ENCODE results near the gene LAPTM4A.
"Not testable (repeated sequence)": the region's sequence is repeated elsewhere in the genome, so short reads cannot be mapped to it uniquely, and the experiment has no call there.

The LAPTM4A gene

DNA sequence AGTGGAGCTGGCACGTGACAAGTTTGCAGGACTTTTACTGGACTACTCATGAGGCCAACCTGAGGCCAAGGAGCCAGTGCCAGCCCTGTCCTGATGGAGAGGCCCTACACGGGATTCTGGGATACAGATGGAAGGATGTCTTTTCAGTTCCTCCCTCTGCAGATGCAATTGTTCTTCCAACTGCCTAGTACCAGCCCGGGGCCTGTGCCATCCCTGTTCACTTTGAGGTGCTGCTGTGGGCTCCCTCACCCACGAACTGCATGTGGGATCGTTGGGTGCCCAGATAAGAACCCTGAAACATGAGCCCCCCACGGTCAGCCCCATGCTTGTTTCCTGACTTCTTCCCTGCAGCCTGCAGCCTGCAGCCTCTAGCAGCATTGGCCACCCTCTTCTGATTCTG, 25.3 kb upstream of the LAPTM4A start:
- no peak for DNase-seq (ENCODE audit: low spot score)

GRCh38 chr2:20074901-20075300, 23.5 kb upstream of the LAPTM4A start:
- DNase-seq (ENCODE audit: low spot score), result no peak

GRCh38 chr2:20074046-20074648, 22.7 kb upstream of the LAPTM4A start:
- not testable (repeated sequence) for DNase-seq (ENCODE audit: low spot score)

GRCh38 chr2:20073460-20073859, 22.0 kb upstream of the LAPTM4A start:
- DNase-seq (ENCODE audit: low spot score), result no peak

GRCh38 chr2:20072436-20073158, 21.2 kb upstream of the LAPTM4A start:
- DNase-seq (ENCODE audit: low spot score), result no peak

DNA sequence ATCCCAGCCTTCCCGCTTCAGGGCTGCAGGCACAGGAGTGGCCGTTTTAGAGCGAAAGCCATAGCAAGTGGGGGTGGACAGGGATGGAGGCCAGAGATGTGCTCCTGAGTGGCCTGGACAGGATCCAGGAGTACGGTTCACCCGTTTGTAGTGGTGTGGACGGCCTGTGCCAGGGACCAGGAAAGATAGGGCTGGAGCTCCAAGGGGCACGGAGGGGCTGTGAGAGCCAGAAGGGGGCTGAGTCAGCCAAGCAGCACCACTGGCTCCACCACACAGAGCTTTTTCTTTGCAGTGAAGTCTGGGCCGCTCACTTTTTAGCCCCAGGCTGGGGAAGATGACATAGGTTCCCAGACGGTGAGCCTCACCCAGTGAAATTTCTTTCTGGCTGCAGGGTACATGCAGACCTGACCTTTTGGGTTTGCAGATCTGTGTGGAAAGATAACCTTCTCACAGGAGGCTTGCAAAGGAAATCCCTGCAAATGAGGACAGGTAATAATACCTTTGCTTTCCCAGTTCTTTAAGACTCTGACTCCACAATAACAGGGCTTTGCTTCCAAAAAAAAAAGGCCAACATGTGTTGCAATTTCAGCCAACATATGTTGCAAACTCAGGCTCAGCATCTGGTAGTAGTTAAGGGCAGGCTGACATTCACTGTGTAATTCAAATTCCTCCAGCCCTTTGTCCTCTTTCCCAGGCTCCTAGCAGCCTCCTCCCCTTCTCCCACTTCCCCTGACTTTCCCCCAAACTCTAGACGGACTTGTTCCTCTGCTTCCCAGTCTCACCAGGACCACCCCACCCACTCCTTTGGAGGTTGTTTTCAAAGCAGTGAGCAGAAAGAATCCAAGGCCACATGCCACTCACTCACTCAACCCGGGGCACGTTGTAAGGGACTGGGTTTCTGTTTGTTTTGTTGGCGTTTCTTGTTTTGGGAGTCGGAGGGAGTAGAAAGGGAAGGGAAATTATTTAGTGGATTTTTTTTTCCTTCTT, 20.3 kb upstream of the LAPTM4A start:
- DNase-seq (ENCODE audit: low spot score), result no peak

- DNase-seq (ENCODE audit: low spot score), result no peak
Observed at GRCh38 chr2:20069756-20070155, 18.3 kb upstream of the LAPTM4A start.

DNA sequence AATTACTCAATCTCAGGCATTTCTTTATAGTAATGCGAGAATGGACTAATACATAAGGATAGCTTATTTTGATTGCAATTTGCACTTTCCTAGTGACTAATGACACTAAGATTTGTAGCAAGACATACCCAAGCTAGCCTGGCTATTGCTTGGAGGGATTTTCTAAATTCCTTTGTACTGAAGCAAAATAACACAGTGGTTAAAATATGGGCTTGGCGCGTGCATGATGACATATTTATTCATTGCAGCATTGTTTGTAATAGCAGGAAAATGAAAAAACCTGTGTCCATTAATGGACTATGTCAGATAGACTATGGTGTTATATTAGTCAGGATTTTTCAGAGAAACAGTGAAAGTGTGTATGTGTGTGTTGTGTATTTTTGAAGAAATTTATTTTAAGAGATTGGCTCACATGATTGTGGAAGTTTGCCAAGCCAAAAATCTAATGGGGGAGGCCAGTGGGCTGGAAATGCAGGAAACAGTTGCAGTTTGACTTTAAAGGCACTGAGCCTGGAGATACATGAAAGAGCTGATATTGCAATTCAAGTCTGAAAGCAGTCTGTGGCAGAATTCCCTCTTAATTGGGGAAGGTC, 16.7 kb upstream of the LAPTM4A start:
- DNase-seq (ENCODE audit: low spot score), result no peak

GRCh38 chr2:20065885-20066602, 14.6 kb upstream of the LAPTM4A start:
- DNase-seq (ENCODE audit: low spot score), result peak; percentile 92

GRCh38 chr2:20064841-20065240, 13.4 kb upstream of the LAPTM4A start:
- peak; percentile 18 for DNase-seq (ENCODE audit: low spot score)

DNA sequence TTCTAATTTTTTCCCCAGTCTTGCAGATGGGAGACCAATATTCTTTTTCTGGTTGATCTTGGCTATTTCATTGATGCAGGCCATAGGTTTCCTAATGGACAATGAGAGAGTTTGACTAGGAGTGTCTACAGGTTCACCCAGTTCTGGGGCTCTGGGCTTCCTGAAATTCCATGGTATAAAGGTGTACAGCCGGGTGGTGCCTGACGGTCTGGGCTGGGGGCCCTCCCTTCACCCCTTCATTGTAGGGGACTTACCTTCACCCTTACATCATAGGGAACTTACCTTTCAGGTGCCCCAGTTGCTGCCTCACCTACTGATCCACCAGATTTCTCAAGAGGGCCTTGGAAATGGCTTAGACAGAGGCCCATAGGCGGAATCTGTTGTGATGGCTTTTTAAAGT, 13.0 kb upstream of the LAPTM4A start:
- DNase-seq (ENCODE audit: low spot score), result no peak

- DNase-seq (ENCODE audit: low spot score), result no peak
Observed at GRCh38 chr2:20062615-20063545, 11.5 kb upstream of the LAPTM4A start.

DNA sequence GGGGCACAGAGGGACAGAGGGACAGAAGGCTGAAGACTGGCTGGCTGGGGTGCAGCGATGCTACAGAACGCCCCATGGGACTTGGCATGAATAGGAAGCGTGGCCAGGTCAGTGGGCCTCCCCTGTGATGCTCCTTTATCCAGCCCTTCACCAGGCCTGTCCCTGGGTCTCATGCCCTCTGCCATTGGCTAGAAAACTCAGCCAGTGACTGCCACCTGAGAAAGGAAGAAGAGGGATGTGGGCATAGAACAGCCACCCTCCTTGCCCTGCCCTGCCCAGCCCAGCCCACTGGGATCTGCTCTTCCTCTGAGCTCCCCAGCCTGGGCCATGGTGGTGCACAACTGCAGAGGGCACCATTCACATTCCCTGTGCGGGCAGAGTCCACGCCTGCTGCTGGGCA, 10.5 kb upstream of the LAPTM4A start:
- no peak for DNase-seq (ENCODE audit: low spot score)

DNA sequence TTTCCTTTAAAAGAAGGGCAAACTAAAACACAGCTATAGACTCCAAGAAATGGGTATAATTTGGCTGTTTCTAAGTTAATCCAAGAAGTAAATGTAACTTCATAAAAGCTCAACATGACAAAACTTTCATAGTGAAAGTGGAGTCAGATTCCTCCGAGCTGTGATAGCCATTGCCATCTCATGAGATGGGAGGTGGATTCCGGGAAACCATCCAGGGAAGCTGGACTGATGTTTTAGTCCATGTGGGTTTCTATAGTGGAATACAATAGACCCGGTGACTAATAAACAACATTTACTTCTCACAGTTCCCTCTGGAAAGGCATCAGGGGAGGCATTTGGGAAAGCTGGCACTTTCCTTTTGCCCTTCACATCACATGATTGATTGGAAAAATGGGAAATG, 10.0 kb upstream of the LAPTM4A start:
- no peak for DNase-seq (ENCODE audit: low spot score)

DNA sequence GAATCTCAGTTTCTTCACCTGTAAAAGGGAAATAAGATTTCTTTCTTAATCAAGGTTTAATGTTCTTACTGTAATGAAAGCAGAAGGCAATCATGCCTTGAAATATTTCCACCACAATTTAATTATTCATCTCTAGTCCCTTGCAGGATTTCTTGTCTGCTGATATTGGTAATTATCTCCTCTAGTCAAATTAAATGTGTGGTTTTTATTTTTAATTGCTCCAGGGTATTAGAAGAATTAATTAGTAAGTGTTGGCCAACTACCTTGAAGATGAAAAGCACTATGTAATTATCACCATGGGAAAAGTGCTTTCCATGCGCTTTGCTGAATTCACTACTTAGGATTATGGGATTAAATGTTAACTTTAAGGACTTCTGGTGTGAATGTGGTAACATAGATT, 8.7 kb upstream of the LAPTM4A start:
- no peak for DNase-seq (ENCODE audit: low spot score)

DNA sequence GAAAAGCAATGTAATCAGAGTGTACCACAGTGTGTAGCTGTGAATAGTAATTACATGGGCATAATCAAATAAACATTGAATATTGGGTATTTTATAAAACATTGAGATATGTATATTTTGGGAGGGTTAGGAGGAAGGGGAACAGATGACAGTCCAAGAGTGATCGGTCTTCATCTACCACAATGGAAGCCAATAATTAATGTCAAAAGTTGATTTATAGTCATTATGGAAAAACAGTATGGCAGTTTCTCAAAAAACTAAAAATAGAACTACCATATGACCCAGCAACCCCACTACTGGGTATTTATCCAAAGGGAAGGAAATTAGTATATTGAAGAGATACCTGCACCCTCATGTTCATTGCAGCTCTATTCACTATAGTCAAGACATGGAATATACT, 5.8 kb upstream of the LAPTM4A start:
- no peak for DNase-seq (ENCODE audit: low spot score)

DNA sequence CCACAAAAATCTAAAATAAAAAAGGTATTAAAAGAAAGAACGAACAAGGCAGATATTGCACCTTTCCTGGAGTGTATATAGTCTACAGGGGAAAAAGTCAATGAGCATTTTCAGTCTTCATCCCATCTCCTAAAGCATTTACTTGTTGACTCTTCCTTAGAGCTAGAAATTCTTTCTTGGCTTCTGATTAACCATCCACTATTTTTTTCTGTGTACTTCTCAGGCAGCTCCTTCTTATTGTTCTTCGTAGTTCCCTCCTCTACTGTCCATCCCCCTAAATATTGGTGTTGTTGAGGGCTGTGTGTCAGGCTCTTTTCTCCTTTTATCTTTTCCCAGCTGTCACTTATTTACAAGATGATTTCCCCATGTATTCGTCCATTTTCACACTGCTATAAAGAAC, 3.5 kb upstream of the LAPTM4A start:
- DNase-seq (ENCODE audit: low spot score), result no peak

GRCh38 chr2:20054119-20054518, 2.7 kb upstream of the LAPTM4A start:
- no peak for DNase-seq (ENCODE audit: low spot score)

GRCh38 chr2:20052861-20053281, 1.4 kb upstream of the LAPTM4A start:
- DNase-seq (ENCODE audit: low spot score), result peak; percentile 62

DNA sequence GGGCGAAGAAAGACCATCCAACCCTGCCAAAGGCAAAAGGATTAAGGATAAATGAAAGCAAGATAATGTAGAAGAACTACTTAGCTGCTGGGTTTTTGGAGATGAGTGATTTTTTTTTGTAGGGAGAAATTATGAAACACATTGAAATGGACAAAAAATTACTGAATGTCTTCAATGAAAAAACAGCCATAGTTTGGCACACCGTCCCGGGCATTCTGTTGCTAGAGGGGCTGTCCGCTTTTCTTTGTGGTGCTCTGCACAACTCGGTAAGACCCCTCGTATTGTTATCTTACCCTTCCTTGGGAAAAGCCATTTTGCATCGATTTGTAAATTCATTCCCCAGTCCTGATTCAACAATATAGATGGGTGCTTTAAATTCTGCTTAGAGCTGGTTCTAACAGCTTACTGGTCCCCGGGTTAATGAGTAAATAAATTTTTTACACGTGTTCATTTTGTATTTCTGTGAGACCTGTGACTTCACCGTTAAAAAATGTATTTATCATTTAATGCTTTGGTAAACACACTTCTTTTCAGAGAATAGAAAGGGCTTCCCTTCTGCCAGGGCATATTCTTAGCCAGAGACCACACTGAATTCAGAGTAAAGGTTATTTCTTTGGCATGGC, 912 bp upstream of the LAPTM4A start:
- peak; percentile 57 for DNase-seq (ENCODE audit: low spot score)

All from LoVo (cell line).